ENCODE measurements around the gene CAV2.

DNA sequence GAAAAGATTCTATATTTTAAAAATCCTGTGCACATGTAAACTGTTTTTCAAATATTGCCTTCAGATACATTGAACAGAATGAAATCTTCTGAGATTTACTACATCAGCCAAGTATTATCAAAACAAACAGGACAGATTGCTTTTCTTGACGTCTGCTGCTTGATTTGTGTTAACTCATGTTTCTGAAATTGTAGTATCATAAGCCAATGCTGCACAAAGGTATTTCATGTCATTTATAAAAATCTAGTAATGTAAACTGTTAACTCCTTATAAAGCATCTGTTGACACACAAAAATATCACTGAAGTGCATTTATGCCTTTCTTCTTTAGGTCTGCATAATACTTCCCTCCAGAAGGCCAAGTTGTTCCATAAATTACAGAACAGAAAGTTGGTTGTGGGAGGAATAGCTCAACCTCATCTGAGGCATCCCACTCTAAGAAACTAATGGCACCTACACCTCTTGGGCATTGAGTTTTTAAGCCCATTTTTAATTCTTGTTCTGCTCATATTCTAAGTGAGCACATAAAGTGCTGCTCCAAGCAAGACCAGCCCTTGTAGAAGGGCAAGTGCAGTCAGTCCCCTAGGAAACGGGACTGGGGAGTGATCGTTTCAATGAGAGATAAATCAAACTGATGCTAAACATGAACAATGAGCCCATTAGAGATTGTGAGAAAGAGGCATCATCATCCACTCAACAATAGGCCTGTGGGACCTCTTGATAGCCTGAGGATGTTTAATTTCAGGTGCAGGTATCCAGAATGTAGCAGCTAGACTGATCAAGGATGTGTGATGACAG, 53.8 kb downstream of the CAV2 start:
- no peak for TF ChIP-seq EP300 (IDR thresholded peaks at IDR 0.05; ENCODE audit: low read length)
- TF ChIP-seq, protein P1, sequence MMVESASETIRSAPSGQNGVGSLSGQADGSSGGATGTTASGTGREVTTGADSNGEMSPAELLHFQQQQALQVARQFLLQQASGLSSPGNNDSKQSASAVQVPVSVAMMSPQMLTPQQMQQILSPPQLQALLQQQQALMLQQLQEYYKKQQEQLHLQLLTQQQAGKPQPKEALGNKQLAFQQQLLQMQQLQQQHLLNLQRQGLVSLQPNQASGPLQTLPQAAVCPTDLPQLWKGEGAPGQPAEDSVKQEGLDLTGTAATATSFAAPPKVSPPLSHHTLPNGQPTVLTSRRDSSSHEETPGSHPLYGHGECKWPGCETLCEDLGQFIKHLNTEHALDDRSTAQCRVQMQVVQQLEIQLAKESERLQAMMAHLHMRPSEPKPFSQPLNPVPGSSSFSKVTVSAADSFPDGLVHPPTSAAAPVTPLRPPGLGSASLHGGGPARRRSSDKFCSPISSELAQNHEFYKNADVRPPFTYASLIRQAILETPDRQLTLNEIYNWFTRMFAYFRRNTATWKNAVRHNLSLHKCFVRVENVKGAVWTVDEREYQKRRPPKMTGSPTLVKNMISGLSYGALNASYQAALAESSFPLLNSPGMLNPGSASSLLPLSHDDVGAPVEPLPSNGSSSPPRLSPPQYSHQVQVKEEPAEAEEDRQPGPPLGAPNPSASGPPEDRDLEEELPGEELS (CRISPR knock-in tag; IDR thresholded peaks at IDR 0.05; ENCODE audit: borderline replicate concordance) = no peak
- TF ChIP-seq PKNOX1 (IDR thresholded peaks at IDR 0.05) = no peak
- no peak for TF ChIP-seq EHMT2 (IDR thresholded peaks at IDR 0.05)
- no peak for TF ChIP-seq CTCF (IDR thresholded peaks at IDR 0.05 in 2 of 3, conservative IDR thresholded peaks at IDR 0.05 in 1 of 3; ENCODE audit: insufficient read depth in 2 of 3, low read depth in 1 of 3, low read length in 3 of 3)
- TF ChIP-seq, protein P2, sequence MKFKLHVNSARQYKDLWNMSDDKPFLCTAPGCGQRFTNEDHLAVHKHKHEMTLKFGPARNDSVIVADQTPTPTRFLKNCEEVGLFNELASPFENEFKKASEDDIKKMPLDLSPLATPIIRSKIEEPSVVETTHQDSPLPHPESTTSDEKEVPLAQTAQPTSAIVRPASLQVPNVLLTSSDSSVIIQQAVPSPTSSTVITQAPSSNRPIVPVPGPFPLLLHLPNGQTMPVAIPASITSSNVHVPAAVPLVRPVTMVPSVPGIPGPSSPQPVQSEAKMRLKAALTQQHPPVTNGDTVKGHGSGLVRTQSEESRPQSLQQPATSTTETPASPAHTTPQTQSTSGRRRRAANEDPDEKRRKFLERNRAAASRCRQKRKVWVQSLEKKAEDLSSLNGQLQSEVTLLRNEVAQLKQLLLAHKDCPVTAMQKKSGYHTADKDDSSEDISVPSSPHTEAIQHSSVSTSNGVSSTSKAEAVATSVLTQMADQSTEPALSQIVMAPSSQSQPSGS (CRISPR knock-in tag; IDR thresholded peaks at IDR 0.05) = no peak
- no peak for TF ChIP-seq UBTF (IDR thresholded peaks at IDR 0.05; ENCODE audit: borderline replicate concordance in 1 of 2, low read depth in 2 of 2, low read length in 2 of 2)
- TF ChIP-seq MCM2 (IDR thresholded peaks at IDR 0.05; ENCODE audit: low read depth) = no peak

Data from K562 (cell line).